ENCODE data around the gene LMAN2L.

The LMAN2L gene, protein sequence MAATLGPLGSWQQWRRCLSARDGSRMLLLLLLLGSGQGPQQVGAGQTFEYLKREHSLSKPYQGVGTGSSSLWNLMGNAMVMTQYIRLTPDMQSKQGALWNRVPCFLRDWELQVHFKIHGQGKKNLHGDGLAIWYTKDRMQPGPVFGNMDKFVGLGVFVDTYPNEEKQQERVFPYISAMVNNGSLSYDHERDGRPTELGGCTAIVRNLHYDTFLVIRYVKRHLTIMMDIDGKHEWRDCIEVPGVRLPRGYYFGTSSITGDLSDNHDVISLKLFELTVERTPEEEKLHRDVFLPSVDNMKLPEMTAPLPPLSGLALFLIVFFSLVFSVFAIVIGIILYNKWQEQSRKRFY

DNA sequence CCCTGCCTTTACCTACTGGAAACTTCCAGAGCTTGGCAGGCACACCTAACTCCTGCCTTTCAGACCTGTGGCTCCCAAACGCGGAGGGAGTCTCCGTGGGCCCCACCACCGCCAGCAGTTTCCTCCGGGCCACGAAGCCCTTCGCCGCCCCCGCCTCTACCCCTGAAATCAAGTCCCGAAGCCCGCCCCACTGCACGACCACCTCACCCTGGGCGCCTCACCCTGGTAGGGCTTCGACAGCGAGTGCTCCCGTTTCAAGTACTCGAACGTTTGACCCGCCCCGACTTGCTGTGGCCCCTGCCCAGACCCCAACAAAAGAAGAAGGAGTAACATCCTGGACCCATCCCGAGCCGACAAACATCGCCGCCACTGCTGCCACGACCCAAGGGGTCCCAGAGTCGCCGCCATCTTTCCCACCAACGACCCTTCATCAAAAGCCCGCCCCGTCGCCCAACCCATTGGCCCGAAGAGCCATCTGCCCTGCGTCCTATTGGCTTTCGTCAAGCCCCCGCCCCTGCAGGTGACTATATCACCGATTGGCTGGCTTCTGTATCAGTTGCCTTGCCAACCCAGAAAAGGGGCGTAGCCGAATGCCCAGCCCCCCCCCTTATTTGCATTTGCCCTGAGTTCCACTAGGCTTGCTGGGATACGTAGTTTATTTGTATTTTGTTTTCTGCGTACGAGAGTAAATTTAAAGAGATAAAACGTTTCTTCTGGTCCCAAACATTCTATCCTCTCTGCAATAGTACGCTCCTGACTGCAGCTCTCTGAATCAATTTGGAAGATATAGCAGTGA, at the start of gene LMAN2L:
LMAN2L (minus strand) TSS at position 432 of the 796 bp plus-strand sequence; CDS start at position 408, 24 bp downstream.
- DNase-seq: peak; percentile 98

DNA sequence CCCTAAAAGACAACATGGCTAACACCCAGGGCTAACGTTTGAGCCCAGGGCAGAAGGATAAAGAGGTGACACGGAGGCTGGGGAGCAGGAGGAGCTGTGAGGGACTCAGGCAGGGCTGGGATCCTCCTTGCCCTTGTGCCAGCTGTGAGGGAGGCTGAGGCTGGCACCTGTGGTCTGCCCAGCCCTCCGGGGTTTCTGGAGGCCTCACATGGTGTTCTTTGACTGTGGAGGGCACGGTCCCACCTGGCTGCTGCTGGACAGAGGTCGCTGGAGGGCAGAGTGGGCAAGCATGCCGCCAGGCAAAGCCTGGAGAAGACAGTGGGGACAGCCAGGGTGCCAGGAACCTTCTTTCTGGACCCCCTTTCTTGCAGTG, 49.4 kb upstream of the LMAN2L start:
- DNase-seq: no peak

DNA sequence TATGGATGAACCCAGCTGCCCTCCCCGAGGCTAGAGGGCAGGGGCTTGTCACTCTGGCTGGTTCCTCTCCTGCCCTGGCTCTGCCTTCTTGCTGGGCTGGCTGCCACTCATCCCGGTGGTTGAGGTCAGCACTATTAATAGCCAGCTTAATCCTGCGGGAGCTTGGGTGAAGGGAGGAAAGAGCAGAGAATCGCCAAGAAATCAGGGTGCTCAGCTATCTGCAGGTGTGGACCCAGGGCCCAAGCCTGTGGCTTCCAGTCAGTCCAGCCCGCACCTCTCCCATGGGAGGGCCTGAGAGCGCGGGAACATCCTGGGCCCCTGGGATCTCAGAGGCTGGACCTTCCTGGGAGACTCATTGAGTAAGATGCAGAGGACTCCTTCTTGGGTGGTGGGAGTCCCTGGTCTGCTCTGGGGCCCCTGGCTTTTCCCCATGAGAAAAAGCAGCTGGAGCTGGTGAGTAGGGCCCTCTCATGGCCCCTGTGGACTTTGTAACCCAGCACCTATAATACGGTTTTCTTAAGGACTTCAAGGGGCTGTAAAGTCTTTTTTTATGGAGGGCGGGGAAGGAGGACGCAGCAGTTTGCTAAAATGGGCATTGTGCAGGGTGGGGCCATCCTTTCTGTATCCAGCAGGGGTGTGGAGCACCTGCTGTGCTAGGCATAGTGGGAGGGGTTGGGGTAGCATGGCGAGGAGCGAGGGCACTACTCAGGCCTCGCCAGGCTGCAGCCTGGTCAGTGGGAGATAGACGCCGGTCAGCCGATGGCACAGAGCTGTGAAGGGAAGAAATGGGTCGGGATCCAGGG, 48.8 kb upstream of the LMAN2L start:
- no peak for DNase-seq

DNA sequence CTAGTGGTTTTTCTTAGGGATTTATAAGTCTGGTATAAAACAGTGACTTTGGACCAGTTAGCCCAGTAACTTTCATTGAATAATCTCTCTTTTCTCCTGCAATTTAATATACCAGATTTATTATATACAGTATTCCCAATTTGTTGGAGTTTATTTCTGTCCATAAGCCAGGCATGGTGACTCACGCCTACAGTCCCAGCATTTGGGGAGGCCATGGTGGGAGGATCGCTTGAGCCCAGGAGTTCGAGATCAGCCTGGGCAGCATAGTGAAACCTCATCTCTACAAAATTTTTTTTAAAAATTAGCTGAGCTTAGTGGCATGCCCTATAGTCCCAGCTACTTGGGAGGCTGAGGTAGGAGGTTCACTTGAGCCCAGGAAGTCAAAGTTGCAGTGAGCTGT, 47.5 kb upstream of the LMAN2L start:
- DNase-seq: no peak

DNA sequence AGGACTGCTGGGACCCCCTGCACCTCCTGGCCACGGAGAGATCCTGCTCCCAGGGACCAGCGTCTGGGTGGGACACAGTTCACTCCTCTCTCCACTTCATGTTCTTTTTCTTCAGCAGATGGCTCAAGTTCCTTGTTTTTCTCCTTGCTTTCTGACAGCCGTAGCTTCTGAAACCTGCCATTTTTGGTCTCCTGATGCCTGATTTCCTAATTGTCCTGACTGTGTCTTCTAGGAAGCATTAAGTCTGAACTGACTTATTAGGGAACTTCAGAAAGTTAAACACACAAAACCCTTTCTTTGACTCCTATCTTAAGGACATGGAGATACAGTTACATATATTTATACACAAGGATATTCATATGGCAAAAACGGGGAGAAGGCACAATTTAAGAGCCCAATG, 43.5 kb upstream of the LMAN2L start:
- DNase-seq: no peak

DNA sequence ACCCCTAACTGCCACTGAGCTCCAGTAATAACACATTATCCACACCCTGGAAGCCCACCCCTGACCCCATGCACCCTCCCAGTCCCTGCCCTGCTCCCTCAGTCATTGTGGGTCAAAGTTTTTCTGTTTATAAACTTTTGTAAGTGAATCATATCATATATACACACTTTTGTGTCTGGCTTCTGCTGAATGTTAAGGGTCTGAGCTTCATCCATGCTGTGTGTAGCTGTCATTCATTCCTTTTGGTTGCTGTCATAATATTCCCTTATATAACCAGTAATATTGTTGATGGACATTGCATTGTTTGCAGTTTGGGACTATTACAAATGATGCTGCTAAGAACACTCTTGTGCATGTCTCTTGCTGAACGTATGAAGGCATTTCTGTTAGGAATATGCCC, 35.3 kb upstream of the LMAN2L start:
- no peak for DNase-seq

DNA sequence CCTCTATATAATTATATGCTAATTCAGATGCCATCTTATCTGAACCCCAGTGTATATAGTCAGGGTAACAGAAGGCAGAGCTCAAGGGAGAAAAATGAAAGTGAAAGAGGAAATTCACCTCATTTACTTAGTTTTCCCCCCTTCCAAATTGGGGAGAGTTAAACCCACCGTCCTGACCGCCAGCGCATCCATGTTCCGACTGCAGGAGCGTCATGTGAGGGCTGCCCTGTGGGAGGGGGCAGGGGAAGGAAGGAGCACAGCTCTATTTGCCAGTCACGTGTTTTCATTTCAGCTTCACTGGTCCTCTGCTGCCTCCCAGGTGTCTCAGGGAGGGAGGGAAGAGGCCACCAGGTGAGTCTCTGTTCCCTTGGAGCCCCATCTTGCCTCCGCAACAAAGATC, 34.1 kb upstream of the LMAN2L start:
- peak; percentile 81 for DNase-seq

DNA sequence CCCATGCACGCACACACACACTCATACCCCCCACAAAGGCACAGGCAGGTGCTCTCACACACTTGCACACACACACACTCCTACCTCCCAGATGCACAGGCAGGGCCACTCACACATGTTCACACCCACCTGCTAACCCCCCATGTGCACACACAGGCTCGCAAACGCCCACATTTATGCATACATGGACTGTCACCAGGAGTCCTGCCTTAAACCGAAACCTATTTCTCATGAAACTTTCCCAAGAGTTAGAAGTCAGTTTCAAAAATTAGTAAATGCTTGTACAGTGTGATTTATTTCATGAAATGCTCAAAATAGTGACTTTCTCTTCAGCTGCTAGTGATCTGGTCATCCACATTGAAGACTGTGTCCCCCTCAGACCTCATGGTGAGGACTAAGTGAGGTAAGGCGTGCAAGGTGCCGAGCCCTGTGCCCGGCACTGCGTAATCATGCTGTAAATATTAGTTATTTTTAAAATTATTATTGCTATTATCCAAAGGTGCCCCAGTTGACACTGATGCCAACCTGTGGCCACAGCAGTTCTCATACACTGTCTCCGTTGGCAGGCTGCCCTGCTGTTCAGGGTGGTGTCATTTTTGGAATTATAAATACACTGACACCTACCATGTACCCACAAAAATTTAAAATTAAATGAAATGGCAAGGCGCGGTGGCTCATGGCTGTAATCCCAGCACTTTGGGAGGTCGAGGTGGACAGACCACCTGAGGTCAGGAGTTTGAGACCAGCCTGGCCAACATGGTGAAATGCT, 33.2 kb upstream of the LMAN2L start:
- DNase-seq: no peak

DNA sequence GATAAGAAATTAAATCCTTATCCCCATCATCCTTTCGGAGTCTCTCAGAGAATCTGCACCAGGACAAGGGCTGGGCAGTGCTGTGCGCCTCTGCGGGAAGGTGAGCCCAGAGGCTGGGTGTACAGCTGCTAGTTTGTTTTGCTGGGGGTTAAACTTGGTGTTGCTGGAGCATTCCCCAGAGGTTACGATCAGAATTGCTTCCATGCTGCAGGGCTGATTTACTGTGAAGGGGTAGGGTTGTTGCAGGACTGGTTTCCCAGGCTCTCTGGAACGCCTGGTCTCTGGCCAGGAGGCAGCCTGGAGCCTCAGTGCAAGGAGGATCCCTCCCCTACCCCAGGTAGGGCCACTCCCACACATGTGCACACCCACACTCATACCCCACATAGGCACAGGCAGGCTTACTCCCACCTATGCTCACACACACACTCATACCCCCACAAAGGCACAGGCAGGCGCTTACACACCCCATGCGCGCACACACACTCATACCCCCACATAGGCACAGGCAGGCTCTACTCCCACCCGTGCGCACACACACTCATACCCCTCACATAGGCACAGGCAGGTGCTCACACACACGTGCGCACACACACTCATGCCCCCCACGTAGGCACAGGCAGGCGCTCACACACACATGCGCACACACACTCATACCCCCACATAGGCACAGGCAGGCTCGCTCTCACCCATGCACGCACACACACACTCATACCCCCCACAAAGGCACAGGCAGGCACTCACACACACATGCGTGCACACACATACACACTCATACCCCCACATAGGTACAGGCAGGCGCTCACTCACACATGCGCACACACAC, 32.1 kb upstream of the LMAN2L start:
- DNase-seq: peak; percentile 63

DNA sequence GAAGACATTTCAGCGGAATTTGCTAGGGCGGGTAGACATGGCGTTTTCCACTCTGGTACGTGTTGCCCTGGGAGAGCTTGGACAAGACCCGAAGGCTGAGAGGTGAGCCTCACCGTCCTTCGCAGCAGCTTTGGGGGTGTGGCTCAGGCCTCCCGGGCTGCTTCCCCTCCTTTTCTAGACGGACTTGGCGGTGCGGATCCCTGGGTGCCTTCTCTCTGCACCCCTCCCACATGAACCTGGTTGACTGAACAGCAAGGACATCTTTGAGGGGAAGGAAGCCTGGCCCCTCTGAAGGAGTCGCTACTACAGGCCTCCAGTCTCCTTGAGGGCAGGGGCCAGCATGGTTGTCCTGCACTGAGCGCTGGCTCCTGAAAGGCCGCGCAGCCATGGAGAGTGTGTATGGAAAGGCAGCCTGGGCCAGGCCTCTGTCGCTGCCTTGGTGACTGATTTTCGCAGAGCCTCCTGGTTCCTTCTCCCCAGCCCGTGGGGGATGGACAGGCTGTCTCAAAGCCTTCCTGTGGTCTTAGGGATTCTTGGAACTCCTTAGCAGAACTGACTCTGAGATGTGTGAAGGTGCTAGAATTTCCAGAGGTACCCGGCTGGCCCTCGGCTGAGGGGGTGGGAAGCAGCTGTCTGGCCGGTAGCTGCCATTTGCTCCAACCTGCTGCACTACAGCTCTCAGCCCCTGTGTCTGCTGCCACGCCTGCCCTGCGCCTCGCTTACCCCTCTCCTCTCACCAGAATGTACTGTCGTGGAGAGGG, 30.8 kb upstream of the LMAN2L start:
- DNase-seq: no peak

DNA sequence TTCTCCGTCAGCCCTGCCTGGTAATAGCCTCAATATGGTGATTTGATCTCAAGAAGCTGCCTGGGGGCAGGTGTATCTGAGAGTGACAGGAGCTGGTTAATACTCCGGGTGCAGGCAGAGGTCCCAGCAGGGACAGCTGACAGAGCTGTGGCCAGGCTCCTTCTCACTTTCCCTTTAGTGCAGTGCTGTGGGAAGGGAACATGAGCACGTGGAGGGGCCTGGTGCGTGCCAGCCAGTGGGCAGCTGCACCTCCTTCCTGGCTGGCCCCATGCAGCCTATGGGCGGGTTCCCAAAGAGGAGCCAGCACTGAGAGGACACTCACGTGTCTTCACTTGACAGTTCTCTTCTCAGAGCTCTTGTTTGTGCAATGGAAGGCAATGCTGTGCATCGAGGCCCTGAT, 29.9 kb upstream of the LMAN2L start:
- DNase-seq: no peak

DNA sequence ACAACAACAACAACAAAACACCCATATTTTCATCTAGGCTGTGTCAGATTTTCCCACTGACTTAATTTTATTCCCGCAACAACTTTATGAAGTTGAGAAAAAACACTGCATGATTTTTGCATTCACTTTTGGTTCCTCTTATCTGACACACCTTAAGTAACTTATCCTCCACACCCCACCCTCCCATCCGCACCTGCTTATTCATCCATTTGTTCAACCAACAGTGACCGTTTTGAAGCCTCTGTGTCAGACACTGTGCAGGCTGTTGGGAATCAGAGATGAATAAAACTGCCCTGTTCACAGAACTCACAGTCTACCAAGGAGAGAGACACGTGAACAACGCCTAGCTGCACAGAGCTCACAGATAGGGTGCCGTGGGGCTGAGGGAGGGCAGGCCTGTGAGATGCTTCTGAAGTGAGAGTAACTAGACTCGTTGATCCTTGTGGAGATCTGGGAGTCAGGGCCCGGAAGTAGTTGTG, 28.3 kb upstream of the LMAN2L start:
- DNase-seq: no peak

DNA sequence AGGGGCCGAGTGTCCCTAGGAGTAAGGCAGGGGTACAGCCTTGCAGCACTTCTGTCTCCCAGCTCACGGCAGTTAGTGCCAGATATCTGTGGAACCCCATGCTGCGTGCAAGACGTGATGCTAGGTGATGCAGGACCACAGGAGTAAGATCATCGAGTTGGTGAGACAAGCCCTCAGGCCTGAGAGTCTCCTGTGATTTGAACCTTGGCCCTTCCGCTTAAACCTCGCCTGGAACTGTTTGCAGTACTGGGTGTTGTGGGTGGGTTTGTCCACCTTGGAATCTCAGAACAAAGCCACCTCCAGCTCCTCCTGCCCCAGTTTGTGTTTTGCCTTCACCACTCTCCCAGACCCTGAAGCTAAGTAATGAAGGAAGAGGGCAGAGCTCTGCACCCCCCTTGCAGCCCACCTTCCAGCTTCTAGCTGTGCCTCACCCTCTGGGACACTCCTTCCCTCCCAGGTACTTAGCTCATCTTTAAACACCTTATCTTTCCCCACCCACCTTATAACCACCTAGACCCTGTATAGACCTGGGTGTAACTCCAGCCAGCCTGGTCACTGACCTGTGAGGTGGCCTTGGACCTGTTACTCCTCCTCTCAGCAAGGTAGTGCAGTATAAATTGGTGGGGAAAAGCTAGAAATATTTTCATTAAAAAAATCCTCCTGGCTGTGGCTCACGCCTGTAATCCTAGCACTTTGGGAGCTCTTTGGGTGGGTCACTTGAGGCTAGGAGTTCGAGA, 27.4 kb upstream of the LMAN2L start:
- no peak for DNase-seq

DNA sequence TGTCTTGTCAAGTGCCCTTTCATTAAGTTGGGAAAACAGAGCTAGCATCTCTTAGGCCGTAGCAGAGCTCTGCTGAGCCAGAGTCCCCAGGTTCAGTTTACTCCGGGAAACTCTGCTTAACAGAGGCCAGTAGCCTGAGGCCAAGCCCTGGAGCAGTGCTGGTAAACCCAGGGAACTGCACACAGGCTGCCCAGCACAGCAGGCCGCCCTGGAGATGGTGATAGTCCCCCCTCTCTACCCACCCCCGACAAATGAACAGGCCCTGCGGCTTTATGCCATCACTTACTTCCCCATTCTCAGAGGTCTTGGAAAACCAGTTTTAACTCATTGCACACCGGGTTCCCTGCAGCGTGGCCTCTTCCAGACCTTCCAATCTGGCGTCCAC, 24.4 kb upstream of the LMAN2L start:
- DNase-seq: no peak

DNA sequence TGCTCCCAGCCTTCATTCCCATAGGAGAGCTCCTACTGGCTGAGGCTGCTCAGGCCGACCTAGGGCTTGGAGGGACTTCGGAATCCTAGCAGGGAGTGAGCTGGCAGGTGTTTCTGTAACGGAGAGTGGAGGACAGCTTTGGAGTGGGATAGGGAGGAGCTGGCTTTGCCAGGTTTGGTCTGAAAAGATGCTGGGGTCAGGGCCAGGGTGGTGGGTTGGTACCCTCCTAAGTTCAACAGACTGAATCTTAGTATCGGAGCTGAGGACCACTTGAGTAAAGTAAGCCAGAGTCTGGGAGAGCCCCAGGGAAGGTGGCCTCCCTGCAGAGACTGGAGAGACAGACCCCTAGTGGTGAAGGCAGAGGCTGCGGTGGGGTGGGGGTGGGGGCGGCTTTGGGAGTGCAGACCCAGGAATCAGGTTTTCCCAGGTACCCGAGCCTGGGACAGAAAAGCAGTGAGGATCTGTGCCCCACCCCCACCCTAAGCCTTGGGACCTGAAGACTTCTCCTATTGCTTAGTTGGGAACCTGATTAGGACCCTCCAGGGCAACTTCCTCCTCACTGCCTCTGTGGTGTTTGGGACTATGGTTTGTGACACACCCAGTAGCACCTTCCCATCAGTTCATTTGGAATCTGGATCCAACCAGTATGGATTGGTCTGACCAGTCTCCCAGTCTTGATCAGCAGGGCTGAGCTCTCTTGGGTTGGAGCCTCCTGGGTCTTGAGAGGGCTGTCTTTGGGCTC, 23.8 kb upstream of the LMAN2L start:
- peak; percentile 77 for DNase-seq

DNA sequence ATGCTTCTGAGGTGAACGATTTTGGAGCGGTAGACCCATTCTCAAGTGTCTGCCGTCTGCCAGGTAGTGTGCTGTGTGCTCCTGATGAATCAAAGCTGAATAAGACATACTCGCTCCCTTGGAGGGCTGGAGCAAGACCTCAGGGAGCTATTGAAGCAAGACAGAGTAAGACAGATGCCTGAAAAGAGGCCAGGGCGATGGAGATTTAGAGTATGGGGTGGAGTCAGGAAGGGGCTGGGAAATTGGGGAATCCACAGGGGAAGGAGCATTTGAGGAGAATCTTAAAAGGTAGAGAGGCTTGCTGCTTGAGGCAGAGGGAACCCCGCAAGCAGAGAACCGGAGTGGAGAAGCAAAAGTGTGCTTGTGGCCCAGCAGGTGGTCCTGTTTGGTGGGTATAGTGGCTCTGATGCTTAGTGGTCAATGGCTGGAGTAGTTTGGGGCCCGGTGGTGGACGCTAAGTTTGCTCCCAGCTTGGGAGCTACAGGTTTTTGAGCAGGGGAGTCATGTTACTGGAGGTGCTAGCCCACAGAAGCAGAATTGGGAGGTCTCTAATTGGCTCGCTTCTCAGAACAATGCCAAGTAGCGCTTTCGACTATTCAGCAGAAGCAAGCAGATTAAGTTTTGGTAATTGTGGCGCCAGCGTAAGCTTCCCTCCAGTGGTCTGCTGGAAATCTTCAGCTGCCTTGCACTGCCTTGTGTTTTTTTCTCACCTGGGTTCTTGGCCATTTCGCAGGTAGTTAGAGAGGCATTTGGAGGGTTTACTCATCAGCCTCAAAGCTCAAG, 22.9 kb upstream of the LMAN2L start:
- DNase-seq: peak; percentile 68

DNA sequence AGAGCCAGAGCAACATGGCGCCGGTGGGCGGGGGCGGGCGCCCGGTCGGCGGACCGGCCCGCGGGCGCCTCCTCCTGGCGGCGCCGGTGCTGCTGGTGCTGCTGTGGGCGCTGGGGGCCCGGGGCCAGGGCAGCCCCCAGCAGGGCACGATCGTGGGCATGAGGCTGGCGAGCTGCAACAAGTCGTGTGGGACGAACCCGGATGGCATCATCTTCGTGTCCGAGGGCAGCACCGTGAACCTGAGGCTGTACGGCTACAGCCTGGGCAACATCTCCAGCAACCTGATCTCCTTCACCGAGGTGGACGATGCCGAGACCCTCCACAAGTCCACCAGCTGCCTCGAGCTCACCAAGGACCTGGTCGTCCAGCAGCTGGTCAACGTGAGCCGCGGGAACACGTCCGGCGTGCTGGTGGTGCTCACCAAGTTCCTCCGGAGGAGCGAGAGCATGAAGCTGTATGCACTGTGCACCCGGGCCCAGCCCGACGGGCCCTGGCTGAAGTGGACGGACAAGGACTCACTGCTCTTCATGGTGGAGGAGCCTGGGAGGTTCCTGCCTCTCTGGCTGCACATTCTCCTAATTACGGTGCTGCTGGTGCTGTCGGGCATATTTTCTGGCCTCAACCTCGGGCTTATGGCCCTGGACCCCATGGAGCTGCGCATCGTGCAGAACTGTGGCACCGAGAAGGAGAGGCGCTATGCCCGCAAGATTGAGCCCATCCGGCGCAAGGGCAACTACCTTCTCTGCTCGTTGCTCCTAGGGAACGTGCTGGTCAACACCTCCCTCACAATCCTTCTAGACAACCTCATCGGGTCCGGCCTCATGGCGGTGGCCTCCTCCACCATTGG, 21.3 kb upstream of the LMAN2L start:
- no peak for DNase-seq

Data from DMS79 (cell line).